ENCODE results near the gene USE1.
A peak's percentile ranks its signal among the peaks of the same experiment; 100 is the strongest.

Gene USE1

DNA sequence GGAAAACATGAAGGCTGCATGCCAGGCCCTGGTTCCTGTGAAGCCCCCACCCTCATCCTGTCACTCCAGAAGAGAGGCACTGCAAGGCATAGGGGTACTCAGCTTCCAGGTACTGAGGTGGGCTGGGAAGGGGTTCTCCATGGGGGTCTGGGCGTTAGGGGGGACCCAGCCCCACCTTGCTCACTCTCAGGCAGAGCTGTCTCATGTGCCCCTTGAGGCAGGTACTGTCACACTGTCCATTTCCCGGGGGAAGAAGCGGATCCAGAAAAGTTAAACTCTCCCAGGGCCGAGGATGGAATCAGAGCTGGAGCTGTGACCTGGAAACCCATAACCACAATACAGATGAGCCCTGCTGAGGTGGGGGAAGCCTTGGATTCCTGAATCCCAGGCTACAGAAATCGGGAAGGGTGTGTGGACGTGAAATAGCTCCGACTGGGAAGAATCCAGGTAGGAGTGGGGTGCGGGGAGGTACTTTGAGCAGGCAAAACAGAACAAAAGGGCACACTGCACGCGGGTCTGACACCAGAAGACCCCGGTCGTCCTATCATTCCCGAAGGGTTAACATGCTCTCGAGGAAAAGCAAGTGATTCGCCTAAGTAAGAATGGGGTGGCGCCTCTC lies 540 bp upstream of the USE1 start:
- Histone ChIP-seq H3K9ac (ENCODE audit: low read length) (peak overlapping the region; percentile 85; the same call in 1 of the 2 replicates), H3K4me2 (ENCODE audit: low read depth, low read length) (peak overlapping the region; percentile 92), H3K27ac (ENCODE audit: low read length) (peak overlapping the region; percentile 62; the same call in 1 of the 2 replicates), H3K9me3 (replicated peaks; ENCODE audit: insufficient read depth, low read length) (no peaks in the 10 kb centered on the region), H3K4me1 (ENCODE audit: low read length) (peaks cover 8% of the 10 kb centered on the region; the same call in 1 of the 2 replicates), H3K27me3 (replicated peaks; ENCODE audit: insufficient read depth, low read length) (no peaks in the 10 kb centered on the region), H3F3A (ENCODE audit: insufficient read depth, low read length) (peaks cover 7% of the 10 kb centered on the region; the same call in 1 of the 2 replicates), H3K79me2 (ENCODE audit: low read length) (0 out of 2 replicates have a peak, but pooled peaks cover 3% of the 10 kb centered on the region), H3K9me2 (replicated peaks; ENCODE audit: insufficient read depth, low read length) (no peaks in the 10 kb centered on the region), H4K20me1 (ENCODE audit: insufficient read depth, low read length) (no peaks in the 10 kb centered on the region), H2AFZ (ENCODE audit: low read length) (peak overlapping the region; percentile 77), H3K4me3 (ENCODE audit: low read length) (peak overlapping the region; percentile 79), H3K36me3 (replicated peaks; ENCODE audit: insufficient read depth, low read length) (no peaks in the 10 kb centered on the region)
- no peak for DNase-seq
- TF ChIP-seq EZH2 (optimal IDR thresholded peaks at IDR 0.05; ENCODE audit: low read depth, low read length): no peak
- TF ChIP-seq, protein P1, sequence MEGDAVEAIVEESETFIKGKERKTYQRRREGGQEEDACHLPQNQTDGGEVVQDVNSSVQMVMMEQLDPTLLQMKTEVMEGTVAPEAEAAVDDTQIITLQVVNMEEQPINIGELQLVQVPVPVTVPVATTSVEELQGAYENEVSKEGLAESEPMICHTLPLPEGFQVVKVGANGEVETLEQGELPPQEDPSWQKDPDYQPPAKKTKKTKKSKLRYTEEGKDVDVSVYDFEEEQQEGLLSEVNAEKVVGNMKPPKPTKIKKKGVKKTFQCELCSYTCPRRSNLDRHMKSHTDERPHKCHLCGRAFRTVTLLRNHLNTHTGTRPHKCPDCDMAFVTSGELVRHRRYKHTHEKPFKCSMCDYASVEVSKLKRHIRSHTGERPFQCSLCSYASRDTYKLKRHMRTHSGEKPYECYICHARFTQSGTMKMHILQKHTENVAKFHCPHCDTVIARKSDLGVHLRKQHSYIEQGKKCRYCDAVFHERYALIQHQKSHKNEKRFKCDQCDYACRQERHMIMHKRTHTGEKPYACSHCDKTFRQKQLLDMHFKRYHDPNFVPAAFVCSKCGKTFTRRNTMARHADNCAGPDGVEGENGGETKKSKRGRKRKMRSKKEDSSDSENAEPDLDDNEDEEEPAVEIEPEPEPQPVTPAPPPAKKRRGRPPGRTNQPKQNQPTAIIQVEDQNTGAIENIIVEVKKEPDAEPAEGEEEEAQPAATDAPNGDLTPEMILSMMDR (IDR thresholded peaks at IDR 0.05; ENCODE audit: low read length): no peak
- TF ChIP-seq EZH2phosphoT487 (IDR thresholded peaks at IDR 0.05; ENCODE audit: low read length): no peak

DNA sequence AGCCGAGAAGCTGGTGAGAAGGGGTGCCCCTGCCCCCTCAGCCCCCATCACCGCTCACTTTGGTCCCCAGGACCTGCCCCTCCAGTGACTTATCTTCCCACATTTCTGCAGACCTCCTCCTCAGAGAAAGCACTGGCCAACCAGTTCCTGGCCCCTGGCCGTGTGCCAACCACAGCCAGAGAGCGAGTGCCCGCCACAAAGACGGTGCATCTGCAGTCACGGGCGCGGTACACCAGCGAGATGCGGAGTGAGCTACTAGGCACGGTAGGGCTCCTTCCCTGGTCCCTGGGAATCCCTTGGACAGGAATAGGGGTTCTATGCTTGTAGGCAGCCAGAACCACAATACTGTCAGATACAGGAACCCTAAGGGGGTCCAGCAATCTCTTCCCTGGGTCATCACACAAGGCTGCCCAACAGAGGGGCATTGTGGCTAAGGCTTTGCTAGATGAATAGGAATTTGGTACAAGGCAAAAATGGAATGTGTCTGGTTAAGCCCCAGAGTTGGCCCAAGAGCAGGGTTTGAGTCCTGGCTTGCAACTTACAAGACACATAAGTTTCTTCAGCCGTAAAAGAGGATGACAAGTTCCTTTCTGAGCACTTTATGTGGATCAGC lies 1.0 kb downstream of the USE1 start:
- H4K20me1 ChIP-seq (ENCODE audit: insufficient read depth, low read length): no peaks in the 10 kb centered on the region
- TF ChIP-seq EZH2 (optimal IDR thresholded peaks at IDR 0.05; ENCODE audit: low read depth, low read length) (no peak), EZH2phosphoT487 (IDR thresholded peaks at IDR 0.05; ENCODE audit: low read length) (no peak)
- TF ChIP-seq, protein P1 (IDR thresholded peaks at IDR 0.05; ENCODE audit: low read length): no peak
- H3K4me1 ChIP-seq (ENCODE audit: low read length): peaks cover 8% of the 10 kb centered on the region; the same call in 1 of the 2 replicates
- H3K4me3 ChIP-seq (ENCODE audit: low read length): peak overlapping the region; percentile 79; the same call in 1 of the 2 replicates
- H3K36me3 ChIP-seq (replicated peaks; ENCODE audit: insufficient read depth, low read length): no peaks in the 10 kb centered on the region
- no peak overlapping the region for H3K9ac ChIP-seq (ENCODE audit: low read length)
- no peak overlapping the region for H3K27ac ChIP-seq (ENCODE audit: low read length)
- peak overlapping the region; percentile 92; the same call in 1 of the 2 replicates for H3K4me2 ChIP-seq (ENCODE audit: low read depth, low read length)
- no peaks in the 10 kb centered on the region for H3K27me3 ChIP-seq (replicated peaks; ENCODE audit: insufficient read depth, low read length)
- no peak for DNase-seq
- H3F3A ChIP-seq (ENCODE audit: insufficient read depth, low read length): peaks cover 7% of the 10 kb centered on the region; the same call in 1 of the 2 replicates
- no peaks in the 10 kb centered on the region for H3K9me3 ChIP-seq (replicated peaks; ENCODE audit: insufficient read depth, low read length)
- H3K79me2 ChIP-seq (ENCODE audit: low read length): 0 out of 2 replicates have a peak, but pooled peaks cover 3% of the 10 kb centered on the region
- H3K9me2 ChIP-seq (replicated peaks; ENCODE audit: insufficient read depth, low read length): no peaks in the 10 kb centered on the region
- peak overlapping the region; percentile 77; the same call in 1 of the 2 replicates for H2AFZ ChIP-seq (ENCODE audit: low read length)

DNA sequence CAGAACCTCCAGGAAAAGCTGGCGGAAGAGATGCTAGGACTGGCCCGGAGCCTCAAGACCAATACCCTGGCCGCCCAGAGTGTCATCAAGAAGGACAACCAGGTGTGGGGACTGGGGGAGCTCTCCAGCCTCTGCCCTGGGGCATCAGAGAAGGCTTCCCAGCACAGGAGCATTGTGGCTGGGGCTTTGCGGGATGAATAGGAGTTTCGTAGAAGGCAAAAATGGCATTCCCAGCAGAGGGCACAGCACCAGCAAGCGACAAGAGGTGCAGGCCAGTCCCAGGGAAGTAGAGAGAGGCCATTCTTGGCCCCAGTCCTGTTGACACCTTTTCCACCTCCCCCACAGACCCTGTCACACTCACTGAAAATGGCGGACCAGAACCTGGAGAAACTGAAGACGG lies 4.1 kb downstream of the USE1 start:
- no peaks in the 10 kb centered on the region for H3K9me2 ChIP-seq (replicated peaks; ENCODE audit: insufficient read depth, low read length)
- no peak overlapping the region for H3K4me2 ChIP-seq (ENCODE audit: low read depth, low read length)
- H3K9me3 ChIP-seq (replicated peaks; ENCODE audit: insufficient read depth, low read length): no peaks in the 10 kb centered on the region
- H3K36me3 ChIP-seq (replicated peaks; ENCODE audit: insufficient read depth, low read length): no peaks in the 10 kb centered on the region
- H3K79me2 ChIP-seq (ENCODE audit: low read length): 0 out of 2 replicates have a peak, but pooled peaks cover 3% of the 10 kb centered on the region
- no peak for TF ChIP-seq EZH2phosphoT487 (IDR thresholded peaks at IDR 0.05; ENCODE audit: low read length)
- TF ChIP-seq, protein P1 (IDR thresholded peaks at IDR 0.05; ENCODE audit: low read length): no peak
- TF ChIP-seq EZH2 (optimal IDR thresholded peaks at IDR 0.05; ENCODE audit: low read depth, low read length): no peak
- H3K27ac ChIP-seq (ENCODE audit: low read length): no peak overlapping the region
- no peaks in the 10 kb centered on the region; the same call in 1 of the 2 replicates for H3K27me3 ChIP-seq (replicated peaks; ENCODE audit: insufficient read depth, low read length)
- H3K4me1 ChIP-seq (ENCODE audit: low read length): peaks cover 8% of the 10 kb centered on the region; the same call in 1 of the 2 replicates
- no peak overlapping the region for H3K4me3 ChIP-seq (ENCODE audit: low read length)
- H3F3A ChIP-seq (ENCODE audit: insufficient read depth, low read length): peaks cover 7% of the 10 kb centered on the region; the same call in 1 of the 2 replicates
- H4K20me1 ChIP-seq (ENCODE audit: insufficient read depth, low read length): no peaks in the 10 kb centered on the region
- no peak for DNase-seq
- H2AFZ ChIP-seq (ENCODE audit: low read length): no peak overlapping the region
- no peak overlapping the region for H3K9ac ChIP-seq (ENCODE audit: low read length)

All from MM.1S (cell line).